GM12892 (cell line): Measurements from ENCODE around the gene ALPK1.

ENCODE experiments used
- POLR2A ChIP-seq: IDR thresholded peaks from 2 replicates; pipeline ENCODE4 v1.6.1; 2011; ENCODE audit warnings: low read depth, low read length, control low read depth
- POLR2AphosphoS5 ChIP-seq: IDR thresholded peaks from 2 replicates; pipeline ENCODE4 v1.6.1; 2011; ENCODE audit warnings: low read depth, low read length, control low read depth
- TAF1 ChIP-seq: IDR thresholded peaks from 2 replicates; pipeline ENCODE4 v1.6.1; 2011; ENCODE audit warnings: low read depth, mild to moderate bottlenecking, control low read depth, low read length, borderline replicate concordance

DNA sequence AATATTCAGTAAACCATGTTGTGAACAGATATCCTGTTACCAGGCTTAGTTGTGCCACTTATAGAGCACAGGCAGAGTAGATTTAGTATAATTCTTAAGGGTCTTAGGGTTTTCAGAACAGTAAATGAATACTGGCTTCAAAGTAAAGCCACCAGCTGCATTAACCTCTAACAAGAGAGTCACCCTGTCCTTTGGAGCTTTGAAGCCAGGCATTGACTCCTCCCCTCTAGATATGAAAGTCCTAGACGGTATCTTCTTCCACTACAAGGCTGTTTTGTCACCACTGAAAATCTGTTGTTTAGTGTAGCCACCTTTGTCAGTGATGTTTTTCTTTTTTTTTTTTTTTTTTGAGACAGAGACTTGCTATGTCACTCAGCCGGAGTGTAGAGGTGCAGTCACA lies 77.7 kb downstream of the ALPK1 start:
- TF ChIP-seq POLR2A, result no peak
- no peak for TF ChIP-seq TAF1
- TF ChIP-seq POLR2AphosphoS5, result no peak
